Measurements from ENCODE around the gene DLGAP1. TPM values are rescaled to one million over a fixed set of nuclear protein-coding genes. Genes with fewer than 3 reads are reported as not detected.
A peak's percentile ranks its signal among the peaks of the same experiment; 100 is the strongest.

DLGAP1 gene
- total and polyA plus RNA-seq, 2 of the 4 experiments (the other 2 are of a cell fraction), result under 0.01 to 0.09 TPM

- in situ Hi-C loops (cut with MboI; ENCODE audit: low sequenced_read_pairs), result loop anchor here (5.0 kb wide), 2 partner anchors 165 to 585 kb away; no protein-coding TSS in a partner anchor
- Histone ChIP-seq H3K36me3 (ENCODE audit: control insufficient read depth, insufficient read depth, low read length) (no peaks in the 10 kb centered on the region), H3K18ac (ENCODE audit: low read depth, low read length) (no peak overlapping the region), H3K4ac (ENCODE audit: low read depth, low read length) (no peak overlapping the region), H2AFZ (replicated peaks; ENCODE audit: low read length, poor library complexity) (no peak overlapping the region), H2AK9ac (replicated peaks; ENCODE audit: low read depth, low read length, poor library complexity) (no peak overlapping the region), H3K56ac (ENCODE audit: extremely low read depth, insufficient read depth, low read length) (no peak overlapping the region), H2BK120ac (ENCODE audit: low read depth, low read length) (no peak overlapping the region), H3K23ac (ENCODE audit: low read depth, low read length) (no peak overlapping the region), H4K8ac (ENCODE audit: low read depth in 2 of 2, low read length in 2 of 2) (peak overlapping the region in 1 of 2 experiments; percentile 35; a peak in 1 of 4 replicates), H3K27me3 (ENCODE audit: control insufficient read depth, insufficient read depth, low read length) (no peaks in the 10 kb centered on the region), H3K14ac (replicated peaks; ENCODE audit: low read depth, low read length) (no peak overlapping the region), H3K79me1 (ENCODE audit: low read depth in 1 of 2, low read length in 2 of 2) (no peaks in the 10 kb centered on the region), H2BK15ac (ENCODE audit: low read depth, low read length) (no peak overlapping the region), H3K27ac (ENCODE audit: insufficient read depth, low read length) (no peak overlapping the region), H4K91ac (ENCODE audit: insufficient read depth, low read depth, low read length) (peak overlapping the region; percentile 15; the same call in 1 of the 2 replicates), H3K4me1 (ENCODE audit: control insufficient read depth, insufficient read depth, low read length) (no peaks in the 10 kb centered on the region), H3K9ac (ENCODE audit: low read depth, low read length) (no peak overlapping the region), H4K5ac (ENCODE audit: low read depth, low read length) (no peak overlapping the region; the same call in 1 of the 2 replicates), H2AK5ac (ENCODE audit: low read depth, low read length) (no peak overlapping the region; the same call in 1 of the 2 replicates), H2BK5ac (ENCODE audit: low read depth, low read length, poor library complexity, severe bottlenecking) (no peak overlapping the region), H3K4me3 (ENCODE audit: insufficient read depth, low read depth, low read length) (no peak overlapping the region), H3K9me1 (ENCODE audit: insufficient read depth, low read length) (no peaks in the 10 kb centered on the region), H3K9me3 (ENCODE audit: control insufficient read depth, insufficient read depth, low read length) (no peaks in the 10 kb centered on the region), H2BK20ac (ENCODE audit: low read depth, low read length) (no peak overlapping the region), H4K20me1 (ENCODE audit: insufficient read depth, low read length) (no peaks in the 10 kb centered on the region), H3K4me2 (ENCODE audit: low read depth, low read length) (no peak overlapping the region)
- DNase-seq (no peak), ATAC-seq (ENCODE audit: low read depth) (no peak)
- dilution Hi-C loops (cut with HindIII; ENCODE audit: low sequenced_read_pairs, unreplicated experiment), result no loop called here
- intact Hi-C loops (cut with micrococcal nuclease), result loop anchor here (5.0 kb wide), 1 partner anchor 275 kb away; no protein-coding TSS in a partner anchor
- WGBS, 2 experiments (ENCODE audit: extremely low coverage in 2 of 2, insufficient read length in 1 of 2), result 100% methylated on average over 1 of the region's 3 CpGs; no CpG with 5 or more reads in 1 of the 2 experiments
- CTCF ChIA-PET, result interaction anchor here (0.8 to 2.3 kb wide), 2 partner anchors 96 to 164 kb away, joined by 4 to 11 read pairs; no protein-coding TSS in a partner anchor
- TF ChIP-seq ELK1 (IDR thresholded peaks at IDR 0.05; ENCODE audit: borderline replicate concordance, low read depth, low read length), result no peak
- no peak for TF ChIP-seq CHD1 (IDR thresholded peaks at IDR 0.05; ENCODE audit: low read depth, low read length)
- TF ChIP-seq RFX5 (IDR thresholded peaks at IDR 0.05; ENCODE audit: low read depth, low read length), result no peak
- TF ChIP-seq NFE2L2 (IDR thresholded peaks at IDR 0.05; ENCODE audit: low read depth, low read length), result no peak
- 0 out of 2 replicates have a peak, but pooled peaks have one; percentile 32 for TF ChIP-seq MAFK (IDR thresholded peaks at IDR 0.05; ENCODE audit: low read depth, low read length)
- POLR2A ChIA-PET (ENCODE audit: unreplicated experiment), result interaction anchor here (0.6 kb wide), 2 partner anchors 35 to 96 kb away, joined by 3 to 4 read pairs; no protein-coding TSS in a partner anchor
- no TSS peak for BruUV-seq (replicated peaks)
Measured at GRCh38 chr18:3867236-3867635, 587.9 kb downstream of the DLGAP1 start.
